Smooth muscle cell (in vitro differentiated cells): Measurements from ENCODE around the gene ACTRT2. TPM values are rescaled to one million over a fixed set of nuclear protein-coding genes. Genes with fewer than 3 reads are reported as not detected.

Source experiments
- DNase-seq: peaks from one replicate; lab custom pipeline; 2025; ENCODE audit not compliant: unreplicated experiment; lab: John Stamatoyannopoulos, UW
- H2AFZ ChIP-seq: fragments of 200-600 bp; sonication (generic); 2 replicates; pipeline ENCODE4 v1.6.0; 2016; ENCODE audit warnings: antibody characterized with exemption, low read depth, mild to moderate bottlenecking
- H3F3A ChIP-seq: fragments of 200-600 bp; sonication (generic); 2 replicates; pipeline ENCODE4 v1.6.0; 2017; ENCODE audit warnings: antibody characterized with exemption, low read depth
- H3K27ac ChIP-seq: fragments of 200-600 bp; sonication (generic); 2 replicates; pipeline ENCODE4 v1.5.1; 2016; ENCODE audit warnings: low read depth, mild to moderate bottlenecking
- H3K27me3 ChIP-seq: fragments of 200-600 bp; sonication (generic); 2 replicates; pipeline ENCODE4 v1.6.1; 2016; ENCODE audit warnings: low read depth, mild to moderate bottlenecking
- H3K36me3 ChIP-seq: fragments of 200-600 bp; sonication (generic); 2 replicates; pipeline ENCODE4 v1.5.1; 2016; ENCODE audit warnings: low read depth
- H3K4me1 ChIP-seq: fragments of 200-600 bp; sonication (generic); 2 replicates; pipeline ENCODE4 v1.5.1; 2016; ENCODE audit warnings: low read depth
- H3K4me2 ChIP-seq: fragments of 200-600 bp; sonication (generic); 2 replicates; pipeline ENCODE4 v1.6.0; 2016; ENCODE audit warnings: mild to moderate bottlenecking
- H3K4me3 ChIP-seq: fragments of 200-600 bp; sonication (generic); 2 replicates; pipeline ENCODE4 v1.5.1; 2016; ENCODE audit warnings: mild to moderate bottlenecking
- H3K79me2 ChIP-seq: fragments of 200-600 bp; sonication (generic); 2 replicates; pipeline ENCODE4 v1.6.0; 2016; ENCODE audit warnings: low read depth, mild to moderate bottlenecking
- H3K9ac ChIP-seq: fragments of 200-600 bp; sonication (generic); 2 replicates; pipeline ENCODE4 v1.6.0; 2016; ENCODE audit warnings: low read depth
- H3K9me3 ChIP-seq: fragments of 200-600 bp; sonication (generic); replicated peaks from 2 replicates; pipeline ENCODE4 v1.5.1; 2016; ENCODE audit warnings: low read depth
- H4K20me1 ChIP-seq: fragments of 200-600 bp; sonication (generic); 2 replicates; pipeline ENCODE4 v1.6.0; 2016; ENCODE audit warnings: low read depth
- WGBS: methylation state at CpG from one replicate; pipeline ENCODE4 v1.1.7; 2016; ENCODE audit warnings: low lambda C conversion rate; 5-methylcytosine and 5-hydroxymethylcytosine counted together
- polyA plus RNA-seq: library from polyadenylated mRNA; unstranded; fragments of >200 nt; fragmentation: Nextera tagmentation; extraction: Ambion mirVana; gene quantifications from 2 replicates; pipeline ENCODE4 v1.2.1, GENCODE V29; 2016
- total RNA-seq: library from RNA; depleted of rRNA; stranded (reverse); fragments of >200 nt; gene quantifications from 2 replicates; pipeline ENCODE4 v1.2.3, GENCODE V29; 2014
- TF ChIP-seq, protein P1 (sequence below): fragments of 200-600 bp; sonication (generic); IDR thresholded peaks from 2 replicates; pipeline ENCODE4 v1.5.1; 2017; ENCODE audit warnings: borderline replicate concordance, mild to moderate bottlenecking, antibody characterized with exemption; ENCODE audit not compliant: insufficient read depth, poor library complexity, severe bottlenecking

The ACTRT2 gene
- not detected in 2 replicates for total RNA-seq
- not detected in 2 replicates for polyA plus RNA-seq

DNA sequence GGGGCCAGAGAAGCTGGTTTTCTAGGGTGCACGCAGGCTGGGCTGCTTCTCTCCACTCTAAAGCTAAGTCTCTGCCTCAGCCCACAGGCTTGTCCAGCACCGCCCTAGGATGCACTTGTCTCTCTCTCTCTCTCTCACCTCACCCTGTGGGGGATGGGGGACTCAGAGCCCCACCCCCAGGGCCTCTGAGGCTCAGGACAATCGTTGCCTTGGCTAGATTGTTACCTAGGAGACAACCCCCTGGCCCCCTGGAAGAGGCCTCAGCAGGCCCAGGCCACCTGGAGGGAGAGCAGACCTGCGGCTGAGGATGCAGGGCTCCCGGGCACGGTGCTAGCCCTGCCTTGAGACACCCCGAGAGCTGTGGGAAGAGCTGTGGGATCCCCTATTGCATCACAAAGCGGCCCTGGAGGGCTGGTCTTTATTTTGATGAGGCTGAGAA lies at the start of gene ACTRT2:
Gene ACTRT2 (plus strand): TSS at position 235 of the 439 bp plus-strand sequence. CDS start 220 bp downstream, outside the sequence.
- TF ChIP-seq, protein P1, sequence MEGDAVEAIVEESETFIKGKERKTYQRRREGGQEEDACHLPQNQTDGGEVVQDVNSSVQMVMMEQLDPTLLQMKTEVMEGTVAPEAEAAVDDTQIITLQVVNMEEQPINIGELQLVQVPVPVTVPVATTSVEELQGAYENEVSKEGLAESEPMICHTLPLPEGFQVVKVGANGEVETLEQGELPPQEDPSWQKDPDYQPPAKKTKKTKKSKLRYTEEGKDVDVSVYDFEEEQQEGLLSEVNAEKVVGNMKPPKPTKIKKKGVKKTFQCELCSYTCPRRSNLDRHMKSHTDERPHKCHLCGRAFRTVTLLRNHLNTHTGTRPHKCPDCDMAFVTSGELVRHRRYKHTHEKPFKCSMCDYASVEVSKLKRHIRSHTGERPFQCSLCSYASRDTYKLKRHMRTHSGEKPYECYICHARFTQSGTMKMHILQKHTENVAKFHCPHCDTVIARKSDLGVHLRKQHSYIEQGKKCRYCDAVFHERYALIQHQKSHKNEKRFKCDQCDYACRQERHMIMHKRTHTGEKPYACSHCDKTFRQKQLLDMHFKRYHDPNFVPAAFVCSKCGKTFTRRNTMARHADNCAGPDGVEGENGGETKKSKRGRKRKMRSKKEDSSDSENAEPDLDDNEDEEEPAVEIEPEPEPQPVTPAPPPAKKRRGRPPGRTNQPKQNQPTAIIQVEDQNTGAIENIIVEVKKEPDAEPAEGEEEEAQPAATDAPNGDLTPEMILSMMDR = no peak

DNA sequence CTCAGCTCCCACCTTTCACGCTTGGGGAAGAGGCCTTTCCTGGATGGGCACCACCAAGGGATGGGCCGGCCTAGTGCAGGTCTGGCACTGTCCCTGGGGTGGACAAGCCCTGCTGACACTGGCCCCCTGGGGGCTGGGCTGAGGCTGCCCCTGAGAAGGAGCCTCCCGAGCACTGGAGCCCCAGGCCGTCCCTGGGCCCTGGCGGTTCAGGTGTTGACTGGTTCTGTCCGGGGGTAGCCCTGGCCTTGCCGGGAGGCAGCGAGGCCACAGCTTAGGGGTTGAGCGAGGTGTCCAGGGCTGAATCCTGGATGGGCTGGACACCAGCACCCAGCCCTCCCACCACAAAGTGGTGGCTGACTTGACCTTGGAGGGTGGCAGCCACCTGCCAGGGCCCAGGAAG lies 49.7 kb upstream of the ACTRT2 start:
- H3K4me3 ChIP-seq = no peak overlapping the region
- DNase-seq = no peak
- no peaks in the 10 kb centered on the region for H3F3A ChIP-seq
- no peak overlapping the region for H3K27ac ChIP-seq
- H3K9ac ChIP-seq = no peak overlapping the region
- H3K36me3 ChIP-seq = no peaks in the 10 kb centered on the region
- H3K4me2 ChIP-seq = no peak overlapping the region
- H4K20me1 ChIP-seq = no peaks in the 10 kb centered on the region
- no peaks in the 10 kb centered on the region for H3K27me3 ChIP-seq
- H2AFZ ChIP-seq = no peak overlapping the region
- H3K79me2 ChIP-seq = no peaks in the 10 kb centered on the region
- H3K9me3 ChIP-seq = no peaks in the 10 kb centered on the region
- H3K4me1 ChIP-seq = no peaks in the 10 kb centered on the region
- TF ChIP-seq, protein P1 = no peak
- WGBS = 79% methylated on average over 9 of the region's 9 CpGs

More for the DNA sequence above, at the start of gene ACTRT2:
- 64% methylated on average over 8 of the region's 8 CpGs for WGBS
- Histone ChIP-seq H3K4me2 (no peak within 1 kb of the TSS), H3K79me2 (no peaks in the 10 kb centered on the region), H2AFZ (no peak within 1 kb of the TSS), H3K27me3 (no peaks in the 10 kb centered on the region), H3K9ac (no peak within 1 kb of the TSS), H3K4me3 (no peak within 1 kb of the TSS), H3K27ac (no peak within 1 kb of the TSS), H3K36me3 (no peaks in the 10 kb centered on the region), H3F3A (no peaks in the 10 kb centered on the region), H3K9me3 (no peaks in the 10 kb centered on the region), H4K20me1 (no peaks in the 10 kb centered on the region), H3K4me1 (no peaks in the 10 kb centered on the region)
- no peak for DNase-seq

DNA sequence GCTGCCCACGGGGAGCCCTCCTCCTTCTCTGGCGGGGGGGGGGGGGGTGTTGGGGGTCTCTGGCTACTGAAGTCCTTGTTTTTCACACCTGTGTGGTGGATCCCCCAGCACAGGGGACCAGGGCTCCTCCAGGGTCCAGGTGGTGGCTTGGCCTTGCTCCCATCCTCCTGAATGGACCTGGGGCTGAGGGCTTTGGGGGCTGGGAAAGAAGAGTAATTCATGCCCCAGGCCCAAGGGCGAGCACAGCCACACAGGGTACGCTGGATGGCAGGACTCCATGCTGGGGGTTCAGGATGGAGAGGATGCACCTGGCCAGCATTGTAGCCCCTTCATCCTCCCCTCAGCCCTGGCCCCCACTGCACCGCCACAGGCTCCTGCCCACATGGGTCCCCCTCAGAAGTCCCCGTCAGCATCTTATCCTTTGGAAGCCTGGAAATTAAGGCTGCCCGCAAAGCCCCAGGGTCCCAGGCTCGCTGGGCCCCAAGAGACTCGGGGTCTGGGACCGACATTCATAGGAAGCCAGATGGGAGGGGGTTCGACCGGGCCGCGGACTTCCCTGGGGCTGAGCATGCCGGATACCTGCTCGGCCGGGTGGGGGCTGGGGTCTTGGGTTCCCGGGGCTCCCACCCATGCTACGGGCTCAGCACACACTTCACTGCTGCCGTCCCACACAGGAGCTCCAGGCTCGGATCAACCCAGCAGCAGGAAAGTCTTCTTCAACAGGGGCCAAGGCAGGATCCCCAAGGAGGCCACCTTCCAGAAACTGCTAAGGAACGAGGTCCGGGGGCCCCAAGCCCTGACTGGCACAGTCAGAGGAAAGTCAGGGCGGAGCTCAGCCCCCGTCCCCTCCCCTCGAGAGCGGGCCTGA lies 49.0 kb upstream of the ACTRT2 start:
- Histone ChIP-seq H3K27ac (no peak overlapping the region), H3K9ac (no peak overlapping the region), H2AFZ (no peak overlapping the region), H3F3A (no peaks in the 10 kb centered on the region), H3K36me3 (no peaks in the 10 kb centered on the region), H3K4me1 (no peaks in the 10 kb centered on the region), H3K4me2 (no peak overlapping the region), H3K27me3 (no peaks in the 10 kb centered on the region), H3K79me2 (no peaks in the 10 kb centered on the region), H3K4me3 (no peak overlapping the region), H4K20me1 (no peaks in the 10 kb centered on the region), H3K9me3 (no peaks in the 10 kb centered on the region)
- DNase-seq = no peak
- TF ChIP-seq, protein P1 = no peak
- 86% methylated on average over 22 of the region's 27 CpGs for WGBS
